ENCODE results near the gene SCAMP4. TPM values are rescaled to one million over a fixed set of nuclear protein-coding genes. Genes with fewer than 3 reads are reported as not detected.

SCAMP4 gene
- total RNA-seq, 2 experiments from 2014 or later, result 23.1 to 25.1 TPM

DNA sequence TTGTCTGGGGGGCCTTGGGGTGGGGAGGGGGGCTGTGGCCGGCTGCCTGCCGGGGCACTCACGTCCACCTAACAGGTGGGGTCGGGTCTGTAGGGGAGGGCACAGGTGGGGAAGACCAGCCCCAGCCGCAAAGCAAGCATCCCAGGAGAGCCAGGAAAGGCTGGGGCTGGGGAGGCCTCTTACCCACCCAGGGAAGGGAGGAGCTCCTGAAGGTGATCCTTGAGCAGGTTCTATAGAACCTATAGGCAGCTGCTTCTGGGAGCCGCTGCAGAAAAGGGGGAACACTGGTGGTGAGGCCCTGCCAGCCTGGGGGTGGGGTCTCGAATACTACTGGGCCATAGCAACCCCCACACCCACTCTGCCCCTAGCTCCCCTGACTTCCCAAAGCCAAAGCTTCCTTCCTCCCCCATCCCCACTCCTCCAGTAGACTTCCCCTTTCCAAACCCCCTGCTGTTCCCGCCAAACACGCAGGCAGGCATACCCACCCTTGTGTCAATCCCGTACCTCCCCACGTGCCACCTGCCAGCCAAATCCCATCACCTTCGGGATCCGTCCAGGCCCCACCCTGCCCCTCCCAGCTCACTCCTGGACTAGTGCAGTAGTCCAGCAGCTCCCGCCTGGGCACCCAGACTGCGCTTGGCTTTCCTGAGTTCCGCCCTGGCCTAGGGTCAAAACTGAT lies 47.4 kb upstream of the SCAMP4 start:
- Mint-ChIP-seq H3K27ac (peak overlapping the region; percentile 79), H3K4me3 (peak overlapping the region; percentile 68), H3K27me3 (no peaks in the 10 kb centered on the region), H3K4me1 (ENCODE audit: low read depth) (peaks cover 57% of the 10 kb centered on the region), H3K9me3 (no peaks in the 10 kb centered on the region), H3K36me3 (ENCODE audit: low read depth) (peaks cover 13% of the 10 kb centered on the region)
- DNase-seq (no peak), ATAC-seq (no peak)
- POLR2A ChIA-PET, result interaction anchor here (0.6 to 2.1 kb wide), 9 partner anchors 18 to 261 kb away, joined by 3 to 7 read pairs (median 3); partner anchors contain the start of genes ADAT3 and SCAMP4
- CTCF ChIA-PET, result interaction anchor here (1.3 to 2.0 kb wide), 2 partner anchors 8 to 31 kb away, joined by 4 to 7 read pairs; partner anchors contain the start of gene REXO1
- TF ChIP-seq CTCF (IDR thresholded peaks at IDR 0.05), result no peak
- intact Hi-C loops (cut with micrococcal nuclease), result no loop called here

DNA sequence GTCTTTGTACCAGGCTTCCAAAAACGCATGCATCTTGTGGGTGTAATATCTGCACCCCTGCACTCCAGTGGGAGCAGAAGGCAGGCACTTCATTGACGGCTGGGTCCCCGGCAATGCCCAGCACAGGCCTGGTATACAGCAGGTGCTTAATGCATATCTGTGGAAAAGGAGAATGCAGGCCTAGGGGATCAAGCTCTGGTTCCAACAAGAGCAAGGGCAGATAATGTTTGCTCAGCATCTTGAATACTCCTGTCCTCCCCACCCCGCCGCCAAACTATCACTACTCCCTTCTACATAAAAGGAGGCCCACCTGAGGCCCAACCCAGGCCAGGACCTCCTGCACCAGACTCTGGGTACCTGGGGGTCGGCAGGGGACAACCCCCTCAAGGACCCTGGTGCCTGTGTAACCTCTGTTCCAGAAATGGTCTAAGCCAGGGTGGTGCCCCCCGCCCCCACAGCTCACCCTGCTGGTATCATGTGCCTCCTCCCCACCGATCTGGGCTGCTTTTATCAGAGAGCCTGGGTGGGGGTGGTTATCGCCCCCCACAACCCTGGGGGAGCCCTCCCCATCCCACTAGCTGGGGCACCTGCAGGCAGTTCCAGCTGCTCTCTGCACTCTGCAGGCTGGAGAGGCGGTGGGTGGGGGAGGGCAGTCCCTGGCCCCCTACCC lies 46.7 kb upstream of the SCAMP4 start:
- ATAC-seq, result no peak
- ChIA-PET POLR2A (interaction anchor here (0.6 to 1.3 kb wide), 6 partner anchors 17 to 262 kb away, joined by 3 to 5 read pairs (median 3); partner anchors contain the start of gene ABHD17A), CTCF (interaction anchor here (2.0 kb wide), 1 partner anchor 9 kb away, joined by 7 read pairs; the partner anchor contains the start of gene REXO1)
- Mint-ChIP-seq H3K27ac (peak overlapping the region; percentile 64), H3K27me3 (no peaks in the 10 kb centered on the region), H3K9me3 (no peaks in the 10 kb centered on the region), H3K36me3 (ENCODE audit: low read depth) (peaks cover 8% of the 10 kb centered on the region), H3K4me3 (peak overlapping the region; percentile 68), H3K4me1 (ENCODE audit: low read depth) (peaks cover 51% of the 10 kb centered on the region)
- no peak for TF ChIP-seq CTCF (IDR thresholded peaks at IDR 0.05)
- intact Hi-C loops (cut with micrococcal nuclease), result no loop called here
- peak; percentile 35 for DNase-seq

DNA sequence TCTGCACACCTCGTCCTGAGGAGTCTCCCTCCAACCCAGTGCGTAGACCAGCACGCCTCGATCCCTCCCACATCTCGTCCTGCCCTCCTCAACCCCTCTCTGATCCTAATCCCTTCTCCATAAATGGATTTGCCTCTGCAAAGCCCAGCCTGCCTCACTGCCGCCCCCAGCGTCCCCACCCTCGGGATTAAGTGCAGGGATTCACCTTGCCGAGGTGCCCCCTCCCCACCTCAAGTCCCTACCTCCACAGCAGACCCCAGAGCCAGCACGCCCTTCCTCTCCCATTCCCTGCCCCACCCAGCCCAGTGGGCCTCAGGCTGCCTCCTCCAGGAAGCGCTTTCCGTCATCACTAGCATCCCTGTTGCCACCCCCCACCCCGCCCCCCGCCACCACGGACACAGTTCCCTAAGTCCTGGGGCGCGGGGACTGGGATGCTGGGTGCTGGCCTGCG lies 45.8 kb upstream of the SCAMP4 start:
- no peaks in the 10 kb centered on the region for H3K27me3 Mint-ChIP-seq
- H3K27ac Mint-ChIP-seq, result peak overlapping the region; percentile 76
- peaks cover 48% of the 10 kb centered on the region for H3K4me1 Mint-ChIP-seq (ENCODE audit: low read depth)
- peaks cover 8% of the 10 kb centered on the region for H3K36me3 Mint-ChIP-seq (ENCODE audit: low read depth)
- TF ChIP-seq CTCF (IDR thresholded peaks at IDR 0.05), result no peak
- ChIA-PET CTCF (no interaction called here), POLR2A (interaction anchor here (1.1 kb wide), 1 partner anchor 26 kb away, joined by 3 read pairs; the partner anchor contains the start of gene ABHD17A)
- intact Hi-C loops (cut with micrococcal nuclease), result no loop called here
- no peak for ATAC-seq
- H3K4me3 Mint-ChIP-seq, result peak overlapping the region; percentile 5
- no peaks in the 10 kb centered on the region for H3K9me3 Mint-ChIP-seq
- no peak for DNase-seq

DNA sequence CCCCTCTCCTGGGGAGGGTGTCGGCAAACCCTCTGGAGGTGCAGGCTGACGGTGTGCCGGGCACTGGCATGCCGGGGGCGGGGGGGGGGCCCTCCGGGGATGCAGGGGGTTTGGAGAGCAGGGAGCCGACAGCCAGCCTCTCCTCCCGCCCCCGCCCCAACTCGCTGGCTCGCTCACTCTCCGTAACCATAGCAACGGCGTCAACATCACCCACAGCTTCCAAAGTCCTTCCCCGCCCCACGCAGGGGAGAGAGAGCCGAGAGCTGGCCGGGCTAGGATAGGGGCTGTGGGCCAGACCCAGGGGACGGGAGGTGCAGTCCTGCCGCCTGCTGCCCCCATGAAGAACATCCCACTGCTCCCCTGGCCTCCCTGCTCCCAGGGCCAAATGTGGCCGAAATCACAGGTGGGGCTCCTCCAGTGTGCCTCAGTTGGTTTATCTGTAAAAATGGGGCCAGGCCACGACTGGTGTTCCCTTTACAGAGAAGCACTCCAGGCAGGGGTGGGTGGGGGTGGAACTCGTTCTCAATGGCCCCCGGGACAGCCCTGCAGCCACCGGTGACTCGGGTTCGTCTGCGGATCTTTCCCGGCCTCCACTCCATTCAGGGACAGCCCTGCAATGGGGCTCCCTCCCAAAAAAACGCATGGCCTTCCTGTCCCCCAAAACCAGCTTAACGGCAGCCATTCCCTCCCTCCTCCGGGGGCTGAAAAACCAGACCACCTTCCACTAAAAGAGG lies 45.0 kb upstream of the SCAMP4 start:
- Mint-ChIP-seq H3K27me3 (no peaks in the 10 kb centered on the region), H3K36me3 (ENCODE audit: low read depth) (peaks cover 8% of the 10 kb centered on the region), H3K4me3 (peak overlapping the region; percentile 95), H3K27ac (no peak overlapping the region), H3K4me1 (ENCODE audit: low read depth) (peaks cover 40% of the 10 kb centered on the region), H3K9me3 (no peaks in the 10 kb centered on the region)
- ChIA-PET POLR2A (interaction anchor here (1.1 kb wide), 2 partner anchors 13 to 15 kb away, joined by 3 to 4 read pairs; no protein-coding TSS in a partner anchor), CTCF (no interaction called here)
- TF ChIP-seq CTCF (IDR thresholded peaks at IDR 0.05), result no peak
- intact Hi-C loops (cut with micrococcal nuclease), result no loop called here
- peak; percentile 72 for DNase-seq
- ATAC-seq, result no peak
